T-helper 1 cell treated with Interleukin-12 subunit alpha and Interleukin-12 subunit beta and Interleukin-4 antibody, amounts not matched to agents 30 μg/mL and 1 μg/mL, for 36 hours (primary cell): ENCODE results near the gene ERICH6B.
"Not testable (repeated sequence)": the region's sequence is repeated elsewhere in the genome, so short reads cannot be mapped to it uniquely, and the experiment has no call there.

Experiments used
- H3K27ac Mint-ChIP-seq: one replicate; pipeline ENCODE4 v1.8.0; 2021; ENCODE audit warnings: mild to moderate bottlenecking, mixed read lengths
- H3K27me3 Mint-ChIP-seq: one replicate; pipeline ENCODE4 v1.8.0; 2021; ENCODE audit warnings: low read depth, mixed read lengths
- H3K36me3 Mint-ChIP-seq: one replicate; pipeline ENCODE4 v1.8.0; 2021; ENCODE audit warnings: low read depth, mixed read lengths
- H3K4me1 Mint-ChIP-seq: one replicate; pipeline ENCODE4 v1.8.0; 2021; ENCODE audit warnings: low read depth, mixed read lengths
- H3K4me3 Mint-ChIP-seq: one replicate; pipeline ENCODE4 v1.8.0; 2021; ENCODE audit warnings: mild to moderate bottlenecking, moderate library complexity, mixed read lengths
- H3K9me3 Mint-ChIP-seq: one replicate; pipeline ENCODE4 v1.8.0; 2021; ENCODE audit warnings: mixed read lengths

The ERICH6B gene

DNA sequence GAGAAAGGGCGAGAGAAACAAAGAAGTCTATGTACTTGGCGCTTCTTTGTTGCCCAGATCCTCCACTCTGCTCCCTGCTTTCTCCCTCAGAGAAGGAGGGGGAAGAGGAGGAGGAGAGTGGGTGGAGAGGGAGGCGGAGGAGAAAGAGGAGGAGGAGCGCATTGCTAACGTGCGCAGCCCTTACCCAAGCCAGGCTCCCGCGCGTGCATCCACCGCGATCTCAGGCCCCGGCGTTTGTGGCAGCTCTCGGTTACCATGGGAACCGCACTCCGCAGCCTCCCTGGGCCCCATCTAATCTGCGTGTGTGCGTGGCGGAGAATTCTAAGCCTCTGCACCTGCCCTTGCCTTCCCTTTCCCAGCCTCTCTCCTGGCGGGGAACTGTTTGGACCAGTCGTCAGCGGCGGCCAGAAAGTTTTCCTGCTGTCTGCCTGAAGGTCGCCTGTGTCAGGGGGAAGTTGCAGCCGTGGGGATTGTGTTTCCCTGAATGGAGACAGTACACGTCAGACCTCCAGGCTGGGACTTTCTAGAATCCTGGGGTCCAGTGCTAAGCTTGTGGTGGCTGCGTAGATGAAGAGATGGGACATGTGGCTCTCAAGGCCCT, at the start of gene ERICH6B:
Gene ERICH6B (minus strand): TSS at position 239 of the 601 bp plus-strand sequence. CDS start 18,734 bp downstream, outside the sequence.
- H3K4me3 Mint-ChIP-seq: no peak within 1 kb of the TSS
- no peaks in the 10 kb centered on the region for H3K36me3 Mint-ChIP-seq
- no peaks in the 10 kb centered on the region for H3K4me1 Mint-ChIP-seq
- no peaks in the 10 kb centered on the region for H3K9me3 Mint-ChIP-seq
- no peak within 1 kb of the TSS for H3K27ac Mint-ChIP-seq
- H3K27me3 Mint-ChIP-seq: peaks cover 67% of the 10 kb centered on the region

- H3K27ac Mint-ChIP-seq, H3K27me3 Mint-ChIP-seq, H3K36me3 Mint-ChIP-seq, H3K4me1 Mint-ChIP-seq, H3K9me3 Mint-ChIP-seq, H3K4me3 Mint-ChIP-seq: not testable (repeated sequence)
Observed at GRCh38 chr13:45662903-45663302, 47.4 kb upstream of the ERICH6B start.

- Mint-ChIP-seq H3K36me3 (peaks cover 3% of the 10 kb centered on the region), H3K27ac (no peak overlapping the region), H3K4me1 (no peaks in the 10 kb centered on the region), H3K9me3 (peaks cover 6% of the 10 kb centered on the region), H3K4me3 (no peak overlapping the region), H3K27me3 (no peaks in the 10 kb centered on the region)
Observed at GRCh38 chr13:45662162-45662561, 46.6 kb upstream of the ERICH6B start.

GRCh38 chr13:45660458-45660857, 44.9 kb upstream of the ERICH6B start:
- H3K4me3 Mint-ChIP-seq, H3K27ac Mint-ChIP-seq, H3K36me3 Mint-ChIP-seq, H3K9me3 Mint-ChIP-seq, H3K27me3 Mint-ChIP-seq, H3K4me1 Mint-ChIP-seq: not testable (repeated sequence)

DNA sequence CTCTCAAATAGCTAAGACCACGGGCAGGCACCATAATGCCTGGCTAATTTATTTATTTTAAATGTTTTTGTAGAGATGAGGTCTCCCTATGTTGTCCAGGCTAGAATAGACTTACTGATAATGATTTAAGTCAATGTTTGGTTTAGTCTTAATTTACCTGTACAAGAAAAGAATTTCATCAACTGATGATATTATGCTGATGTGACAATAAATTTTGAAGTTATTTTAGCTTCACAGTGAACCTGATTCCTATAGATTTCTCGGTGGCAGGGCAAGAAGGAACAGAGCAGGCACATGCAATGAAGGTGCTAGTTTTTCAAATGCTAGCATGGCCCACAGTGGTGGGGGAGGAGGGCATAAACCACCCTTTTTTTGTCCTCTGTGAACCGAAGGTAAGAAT, 44.0 kb upstream of the ERICH6B start:
- no peaks in the 10 kb centered on the region for H3K4me1 Mint-ChIP-seq
- no peak overlapping the region for H3K27ac Mint-ChIP-seq
- no peaks in the 10 kb centered on the region for H3K27me3 Mint-ChIP-seq
- H3K9me3 Mint-ChIP-seq: peaks cover 6% of the 10 kb centered on the region
- peaks cover 3% of the 10 kb centered on the region for H3K36me3 Mint-ChIP-seq
- H3K4me3 Mint-ChIP-seq: no peak overlapping the region

DNA sequence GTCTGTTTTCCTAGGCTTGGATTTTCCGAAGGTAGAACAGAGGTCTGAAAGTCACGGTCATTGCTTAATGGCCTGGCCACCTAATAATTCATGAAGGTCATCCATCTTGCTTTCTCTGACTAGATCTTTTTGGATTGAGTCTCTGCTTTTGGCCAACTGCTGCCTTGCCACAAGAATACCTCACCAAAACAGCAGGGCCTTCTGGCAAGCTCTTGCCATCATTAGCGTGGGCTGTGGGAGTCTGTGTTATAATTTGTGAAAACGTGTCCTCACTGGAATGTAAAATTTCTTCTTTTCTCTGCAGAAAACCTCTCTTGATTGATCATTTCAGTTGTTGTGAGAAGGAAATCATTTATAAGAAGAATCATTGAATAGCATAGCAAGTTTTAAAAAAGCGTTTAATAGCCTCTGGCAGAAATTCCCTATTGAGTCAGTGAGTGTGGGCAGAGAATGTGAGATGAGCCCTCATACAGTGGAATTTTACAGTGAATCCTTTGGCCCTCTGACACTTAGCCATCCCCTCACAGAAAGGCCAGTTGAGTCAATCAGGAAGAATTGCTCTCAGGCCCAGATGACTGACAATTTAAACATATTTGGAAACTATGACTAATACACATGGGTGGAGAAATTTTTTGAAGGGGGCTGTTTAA, 43.2 kb upstream of the ERICH6B start:
- H3K36me3 Mint-ChIP-seq: peaks cover 3% of the 10 kb centered on the region
- H3K27ac Mint-ChIP-seq: no peak overlapping the region
- peaks cover 6% of the 10 kb centered on the region for H3K9me3 Mint-ChIP-seq
- H3K4me1 Mint-ChIP-seq: no peaks in the 10 kb centered on the region
- H3K27me3 Mint-ChIP-seq: no peaks in the 10 kb centered on the region
- no peak overlapping the region for H3K4me3 Mint-ChIP-seq

- Mint-ChIP-seq H3K27me3 (peaks cover 4% of the 10 kb centered on the region), H3K4me1 (no peaks in the 10 kb centered on the region), H3K9me3 (no peaks in the 10 kb centered on the region)
Observed at GRCh38 chr13:45654633-45655349, 39.3 kb upstream of the ERICH6B start.

GRCh38 chr13:45645263-45645662, 29.7 kb upstream of the ERICH6B start:
- not testable (repeated sequence) for H3K27me3 Mint-ChIP-seq, H3K4me1 Mint-ChIP-seq, H3K27ac Mint-ChIP-seq, H3K36me3 Mint-ChIP-seq, H3K4me3 Mint-ChIP-seq
- peaks cover 28% of the 10 kb centered on the region for H3K9me3 Mint-ChIP-seq

More at GRCh38 chr13:45654633-45655349, 39.3 kb upstream of the ERICH6B start:
- Mint-ChIP-seq H3K36me3 (no peaks in the 10 kb centered on the region), H3K27ac (no peak overlapping the region), H3K4me3 (no peak overlapping the region)

GRCh38 chr13:45642159-45642558, 26.6 kb upstream of the ERICH6B start:
- H3K27ac Mint-ChIP-seq, H3K36me3 Mint-ChIP-seq, H3K4me1 Mint-ChIP-seq, H3K4me3 Mint-ChIP-seq, H3K27me3 Mint-ChIP-seq: not testable (repeated sequence)
- H3K9me3 Mint-ChIP-seq: peaks cover 34% of the 10 kb centered on the region

DNA sequence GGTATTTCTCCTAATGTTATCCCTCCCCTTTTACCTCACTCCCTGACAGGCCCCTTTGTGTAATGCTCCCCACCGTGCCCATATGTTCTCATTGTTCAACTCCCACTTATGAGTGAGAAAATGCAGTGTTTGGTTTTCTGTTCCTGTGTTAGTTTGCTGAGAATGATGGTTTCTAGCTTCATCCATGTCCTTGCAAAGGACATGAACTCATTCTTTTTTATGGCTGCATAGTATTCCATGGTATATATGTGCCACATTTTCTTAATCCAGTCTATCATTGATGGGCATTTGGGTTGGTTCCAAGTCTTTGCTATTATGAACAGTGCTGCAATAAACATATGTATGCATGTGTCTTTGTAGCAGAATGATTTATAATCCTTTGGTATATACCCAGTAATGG, 19.8 kb upstream of the ERICH6B start:
- H3K27ac Mint-ChIP-seq, H3K27me3 Mint-ChIP-seq, H3K4me1 Mint-ChIP-seq, H3K4me3 Mint-ChIP-seq, H3K9me3 Mint-ChIP-seq, H3K36me3 Mint-ChIP-seq: not testable (repeated sequence)

DNA sequence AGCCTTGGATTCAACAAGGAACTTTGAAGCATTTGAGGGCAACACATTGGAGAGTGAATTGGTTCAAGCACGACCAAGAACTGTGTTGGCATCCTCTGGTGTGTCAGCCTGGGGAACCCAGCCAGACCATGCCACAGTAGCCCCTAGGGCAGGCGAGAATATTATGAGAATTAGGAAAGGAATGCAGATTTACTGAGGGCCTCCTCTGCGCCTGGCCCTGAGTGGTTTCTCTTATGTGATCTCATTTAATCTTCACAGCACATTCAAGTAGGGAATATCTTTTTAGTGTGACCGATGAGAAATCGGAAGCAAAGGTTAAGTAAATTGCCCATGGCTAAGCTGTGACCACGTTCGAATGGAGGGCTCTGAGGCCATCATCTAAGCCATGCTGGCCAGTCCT, 15.3 kb upstream of the ERICH6B start:
- no peaks in the 10 kb centered on the region for H3K4me1 Mint-ChIP-seq
- no peak overlapping the region for H3K4me3 Mint-ChIP-seq
- no peak overlapping the region for H3K27ac Mint-ChIP-seq
- H3K36me3 Mint-ChIP-seq: no peaks in the 10 kb centered on the region
- no peaks in the 10 kb centered on the region for H3K9me3 Mint-ChIP-seq
- H3K27me3 Mint-ChIP-seq: no peaks in the 10 kb centered on the region

DNA sequence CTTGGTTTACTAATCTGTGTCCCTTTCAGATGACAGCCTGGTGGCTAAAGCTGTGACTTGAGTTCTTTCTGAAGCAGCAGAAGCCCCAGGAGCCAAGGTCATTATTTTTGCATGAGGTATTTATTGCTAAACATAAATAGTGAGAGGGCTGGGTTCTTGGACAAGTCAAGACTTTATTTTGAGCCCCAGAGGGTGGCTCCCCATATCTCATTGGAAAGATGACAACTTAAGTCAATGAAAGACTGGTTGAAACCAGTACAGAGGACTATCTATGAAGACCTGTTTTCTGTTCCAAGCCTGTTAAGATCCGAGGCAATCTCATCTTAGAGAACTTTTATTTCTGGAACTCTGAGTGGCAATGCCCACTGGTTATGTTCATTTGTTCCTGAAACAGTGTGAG, 14.4 kb upstream of the ERICH6B start:
- H3K36me3 Mint-ChIP-seq: no peaks in the 10 kb centered on the region
- H3K27me3 Mint-ChIP-seq: no peaks in the 10 kb centered on the region
- no peaks in the 10 kb centered on the region for H3K4me1 Mint-ChIP-seq
- no peak overlapping the region for H3K27ac Mint-ChIP-seq
- no peak overlapping the region for H3K4me3 Mint-ChIP-seq
- H3K9me3 Mint-ChIP-seq: no peaks in the 10 kb centered on the region

DNA sequence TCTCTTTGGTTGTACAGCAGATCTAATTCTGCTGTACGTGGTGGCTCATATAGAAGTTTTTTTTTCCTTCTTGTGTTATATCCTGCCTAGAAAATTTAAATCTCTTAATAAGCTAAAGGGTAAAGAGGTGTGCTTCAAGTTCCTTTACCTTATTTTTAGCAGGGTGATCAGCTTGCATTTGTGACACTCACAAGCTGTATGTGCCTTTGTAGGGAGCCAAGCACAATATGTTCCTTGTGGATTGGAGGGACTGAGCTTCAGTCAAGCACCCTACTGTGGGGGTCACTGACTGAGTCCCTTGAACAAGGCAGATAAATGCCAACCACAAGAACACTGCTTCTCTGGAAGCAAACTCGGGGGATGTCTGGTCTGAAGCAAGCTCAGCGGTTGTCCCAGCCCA, 12.6 kb upstream of the ERICH6B start:
- Mint-ChIP-seq H3K27ac (no peak overlapping the region), H3K4me3 (no peak overlapping the region), H3K36me3 (no peaks in the 10 kb centered on the region), H3K4me1 (no peaks in the 10 kb centered on the region), H3K27me3 (peaks cover 3% of the 10 kb centered on the region), H3K9me3 (no peaks in the 10 kb centered on the region)

DNA sequence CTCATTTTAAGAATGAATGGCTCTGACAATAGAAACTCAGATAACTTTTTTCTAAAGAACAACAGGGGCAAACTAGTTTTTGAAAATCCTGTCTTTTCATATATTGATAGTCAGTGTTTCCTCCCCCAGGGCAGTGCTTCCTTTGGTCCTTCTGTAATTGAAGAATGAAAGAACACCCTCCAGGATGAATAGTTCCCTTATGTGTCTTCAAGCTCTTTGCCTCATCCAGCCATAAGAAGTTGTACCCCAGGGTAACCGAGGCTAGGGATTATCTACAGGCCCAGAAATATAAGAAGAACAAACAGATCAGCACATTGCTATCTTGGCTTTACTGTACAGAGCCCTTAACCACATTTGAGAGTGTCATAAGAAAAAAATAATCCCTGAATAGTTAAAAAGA, 12.1 kb upstream of the ERICH6B start:
- no peaks in the 10 kb centered on the region for H3K9me3 Mint-ChIP-seq
- no peaks in the 10 kb centered on the region for H3K36me3 Mint-ChIP-seq
- H3K4me3 Mint-ChIP-seq: no peak overlapping the region
- no peak overlapping the region for H3K27ac Mint-ChIP-seq
- H3K27me3 Mint-ChIP-seq: peaks cover 8% of the 10 kb centered on the region
- no peaks in the 10 kb centered on the region for H3K4me1 Mint-ChIP-seq

GRCh38 chr13:45626731-45627374, 11.3 kb upstream of the ERICH6B start:
- Mint-ChIP-seq H3K27ac (no peak overlapping the region), H3K4me3 (no peak overlapping the region), H3K9me3 (no peaks in the 10 kb centered on the region), H3K27me3 (peaks cover 11% of the 10 kb centered on the region), H3K36me3 (no peaks in the 10 kb centered on the region), H3K4me1 (no peaks in the 10 kb centered on the region)
